A549 treated with GW870086 at 1 μM for 4 hours (cell line): ENCODE data around the gene GAS2. TPM values are rescaled to one million over a fixed set of nuclear protein-coding genes. Genes with fewer than 3 reads are reported as not detected.

Source experiments
- total RNA-seq: library from RNA; stranded (reverse); fragments of 200-300 nt; extraction: Qiagen RNA extraction; gene quantifications from 5 replicates; pipeline ENCODE4 v1.2.3, GENCODE V29; 2022; ENCODE audit warnings: low read depth

GAS2 gene
- total RNA-seq, result 0.27 to 0.98 TPM (median 0.58 TPM) in 5 replicates

DNA sequence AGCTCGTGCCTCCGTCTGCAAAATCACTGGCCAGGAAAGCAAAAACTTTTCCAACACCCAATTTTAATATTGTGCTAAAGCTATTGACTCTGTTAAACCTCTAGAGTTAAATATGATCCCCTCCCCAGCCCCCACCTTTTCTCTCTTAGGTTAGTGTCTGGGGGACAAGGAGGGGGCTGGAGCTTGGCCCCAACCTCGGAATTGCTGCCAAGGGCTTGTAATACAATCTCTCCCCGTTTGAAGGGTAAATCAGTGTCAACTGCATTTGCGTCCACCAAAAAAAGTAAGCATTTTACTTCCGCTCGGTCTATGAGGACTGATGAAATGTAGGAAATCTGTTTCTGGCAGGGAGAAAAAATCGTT is at the start of gene GAS2:
GAS2 (plus strand) TSS at position 287 of the 363 bp plus-strand sequence. CDS start 8,259 bp downstream, outside the sequence.

DNA sequence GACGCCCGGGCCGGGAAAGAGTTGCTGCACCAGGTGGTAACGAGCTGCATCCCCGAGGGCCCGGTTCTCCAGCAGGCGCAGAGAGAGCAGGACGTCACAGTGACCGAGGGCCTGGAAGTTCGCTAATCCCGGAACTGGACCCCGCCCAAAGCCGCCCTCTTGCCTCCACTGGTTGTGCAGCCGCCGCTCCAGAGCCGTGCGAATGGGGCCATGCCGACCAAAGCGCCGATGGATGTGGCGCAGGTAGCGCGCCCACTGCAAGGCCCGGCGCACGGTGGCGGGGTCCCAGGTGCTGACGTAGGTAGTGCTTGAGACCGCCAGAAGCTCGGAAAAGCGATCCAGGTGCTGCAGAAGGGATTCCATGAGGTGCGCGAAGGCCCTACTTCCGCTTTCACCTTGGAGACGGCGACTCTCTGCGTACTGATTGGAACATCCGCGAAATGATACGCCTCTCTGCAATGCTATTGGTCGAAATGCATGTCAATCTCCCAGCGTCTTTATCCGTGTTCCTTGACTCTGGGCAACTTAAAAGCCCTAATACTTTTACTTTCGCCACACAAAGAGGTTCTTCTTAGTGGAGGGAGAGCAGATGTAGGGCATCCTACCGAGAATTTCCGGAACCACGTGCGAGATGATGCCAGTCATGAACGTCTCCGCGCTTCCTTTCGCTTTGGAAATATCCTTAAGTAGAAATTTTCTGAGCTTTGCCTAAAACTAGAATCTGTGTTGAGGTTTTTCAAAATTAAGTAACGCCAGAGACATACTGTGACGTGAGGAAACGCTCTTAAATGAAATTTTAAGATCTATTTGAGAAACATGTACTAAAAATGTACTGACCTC is 40.7 kb upstream of the GAS2 start, which contains the start of gene FANCF:
FANCF (minus strand) TSS at position 376 of the 840 bp plus-strand sequence; CDS start at position 363, 13 bp downstream.

DNA sequence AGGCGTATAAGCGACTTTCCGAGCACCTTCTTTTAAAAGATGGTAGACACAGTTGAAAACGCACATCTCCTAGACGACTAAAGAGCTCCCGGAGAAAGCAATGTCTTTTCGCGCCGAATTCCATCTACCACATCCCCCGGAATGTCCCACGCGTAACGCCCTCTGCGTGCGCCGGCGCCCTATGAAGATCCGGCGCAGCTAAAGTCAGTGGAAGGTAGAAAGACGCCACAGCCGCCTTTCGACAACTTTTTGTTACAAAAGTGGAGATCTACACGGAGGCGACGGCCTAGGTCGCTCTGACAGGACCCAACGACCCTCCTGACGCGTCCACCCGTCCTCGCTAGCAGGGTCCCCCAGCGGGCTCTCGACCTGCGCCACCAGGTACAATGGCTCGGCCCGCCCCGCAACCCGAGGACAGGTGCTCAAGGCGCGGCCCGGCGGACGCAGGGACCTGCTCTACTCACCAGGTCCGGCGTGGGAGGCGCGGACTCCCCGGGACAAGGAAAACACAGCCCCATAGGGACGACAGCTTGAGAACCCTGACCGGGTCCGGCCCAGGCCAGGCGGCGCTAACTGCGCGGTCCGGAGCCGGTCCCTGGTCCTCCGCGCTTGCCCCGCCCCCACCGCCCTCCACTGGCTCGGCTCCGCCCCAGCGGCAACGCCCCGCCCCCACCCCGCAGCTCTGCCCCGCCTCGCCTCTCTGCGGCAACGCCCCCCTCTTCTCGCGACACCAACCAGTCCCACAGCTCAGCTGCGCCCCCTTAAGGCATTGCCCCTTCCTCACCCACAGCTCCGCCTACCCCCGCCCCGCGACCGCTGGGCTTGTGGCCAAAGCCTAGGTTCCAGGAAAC is 163.0 kb downstream of the GAS2 start, which contains the start of gene SVIP:
SVIP (minus strand) TSS at position 571 of the 851 bp plus-strand sequence; CDS start at position 518, 53 bp downstream.

DNA sequence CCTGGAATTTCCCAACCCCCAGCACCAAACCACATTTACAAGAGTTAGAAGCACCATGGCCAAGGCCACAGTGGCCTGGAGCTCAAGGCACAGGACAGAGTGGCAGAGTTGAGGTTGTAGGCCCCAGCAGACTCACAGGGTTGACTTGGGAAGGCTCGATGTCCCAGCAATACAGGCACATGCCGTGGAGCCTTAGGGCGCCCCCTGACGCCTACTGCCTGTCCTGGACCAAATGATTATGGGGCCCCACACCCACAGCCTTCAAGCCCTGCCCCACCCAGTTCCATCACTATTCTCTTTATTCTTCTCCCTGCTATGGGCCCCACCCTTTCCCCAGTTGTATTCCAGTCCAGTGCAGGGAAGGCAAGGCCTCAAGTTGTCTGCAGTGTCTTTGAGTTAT is 193.8 kb downstream of the GAS2 start, which contains the start of gene CCDC179:
CCDC179 (minus strand) TSS at position 234 of the 400 bp plus-strand sequence; CDS start at position 181, 53 bp downstream.

Other genes starting within 250 kb of the GAS2 start
- 5.4 to 7.9 TPM (median 7.4 TPM) in 5 replicates for gene FANCF, start 40.8 kb upstream of the GAS2 start, total RNA-seq
- gene SVIP, start 163.2 kb downstream of the GAS2 start, total RNA-seq, result 5.6 to 15.5 TPM (median 12.4 TPM) in 5 replicates
- not detected in 5 replicates for gene CCDC179, start 193.9 kb downstream of the GAS2 start, total RNA-seq